Parathyroid adenoma (tissue), 2 donors: ENCODE measurements around the gene CEP112.

Experiments used
- H2AFZ ChIP-seq: fragments of 300-600 bp; sonication (generic); one replicate; pipeline ENCODE4 v1.7.0; 2017; ENCODE audit warnings: antibody characterized with exemption, mild to moderate bottlenecking
- H3K27ac ChIP-seq: fragments of 300-600 bp; sonication (generic); one replicate; pipeline ENCODE4 v1.7.0; 2017
- H3K27me3 ChIP-seq: fragments of 300-600 bp; sonication (generic); one replicate; pipeline ENCODE4 v1.7.0; 2017; ENCODE audit warnings: low read length; ENCODE audit not compliant: control insufficient read depth, insufficient read depth
- H3K36me3 ChIP-seq: fragments of 300-600 bp; sonication (generic); one replicate; pipeline ENCODE4 v1.7.0; 2017; ENCODE audit warnings: low read length; ENCODE audit not compliant: control insufficient read depth, insufficient read depth
- H3K4me1 ChIP-seq: fragments of 300-600 bp; sonication (generic); one replicate; pipeline ENCODE4 v1.7.0; 2017; ENCODE audit warnings: control low read depth
- H3K4me2 ChIP-seq: fragments of 300-600 bp; sonication (generic); one replicate; pipeline ENCODE4 v1.7.0; 2017; ENCODE audit warnings: low read length
- H3K4me3 ChIP-seq: fragments of 300-600 bp; sonication (generic); one replicate; pipeline ENCODE4 v1.7.0; 2017; ENCODE audit warnings: low read depth, low read length
- H3K79me2 ChIP-seq: fragments of 300-600 bp; sonication (generic); one replicate; pipeline ENCODE4 v1.7.0; 2017; ENCODE audit warnings: control low read depth
- H3K9ac ChIP-seq: fragments of 300-600 bp; sonication (generic); one replicate; pipeline ENCODE4 v1.7.0; 2017; ENCODE audit warnings: mild to moderate bottlenecking
- H3K9me3 ChIP-seq: fragments of 300-600 bp; sonication (generic); one replicate; pipeline ENCODE4 v1.7.0; 2017; ENCODE audit warnings: low read length; ENCODE audit not compliant: control insufficient read depth
- TF ChIP-seq, protein P1 (sequence below): fragments of 300-600 bp; sonication (generic); IDR thresholded peaks from one replicate; pipeline ENCODE4 v1.7.0; 2017; ENCODE audit warnings: antibody characterized with exemption, mild to moderate bottlenecking
- donor health status: primary hyperparathyroidism.

Gene CEP112

DNA sequence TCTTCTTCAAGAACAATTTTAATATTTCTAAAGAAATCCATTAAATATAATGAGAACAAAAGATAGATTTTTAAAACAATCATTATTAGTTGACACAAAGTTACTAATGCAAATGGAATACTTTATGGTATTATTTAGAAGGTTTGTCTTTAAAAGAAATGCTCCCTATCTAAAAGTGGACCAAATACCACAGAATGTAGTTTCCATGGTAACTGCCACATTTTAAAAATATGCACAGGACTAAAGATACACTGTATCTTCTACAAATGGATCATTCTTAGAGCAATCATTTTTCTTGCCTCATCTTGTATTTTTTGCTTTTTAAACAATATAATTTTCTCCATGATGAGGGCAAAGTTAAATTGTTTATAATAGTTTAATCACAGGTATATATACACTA, 296.0 kb downstream of the CEP112 start:
- H2AFZ ChIP-seq, result no peak overlapping the region
- no peaks in the 10 kb centered on the region for H3K9me3 ChIP-seq
- no peak overlapping the region for H3K9ac ChIP-seq
- TF ChIP-seq, protein P1, sequence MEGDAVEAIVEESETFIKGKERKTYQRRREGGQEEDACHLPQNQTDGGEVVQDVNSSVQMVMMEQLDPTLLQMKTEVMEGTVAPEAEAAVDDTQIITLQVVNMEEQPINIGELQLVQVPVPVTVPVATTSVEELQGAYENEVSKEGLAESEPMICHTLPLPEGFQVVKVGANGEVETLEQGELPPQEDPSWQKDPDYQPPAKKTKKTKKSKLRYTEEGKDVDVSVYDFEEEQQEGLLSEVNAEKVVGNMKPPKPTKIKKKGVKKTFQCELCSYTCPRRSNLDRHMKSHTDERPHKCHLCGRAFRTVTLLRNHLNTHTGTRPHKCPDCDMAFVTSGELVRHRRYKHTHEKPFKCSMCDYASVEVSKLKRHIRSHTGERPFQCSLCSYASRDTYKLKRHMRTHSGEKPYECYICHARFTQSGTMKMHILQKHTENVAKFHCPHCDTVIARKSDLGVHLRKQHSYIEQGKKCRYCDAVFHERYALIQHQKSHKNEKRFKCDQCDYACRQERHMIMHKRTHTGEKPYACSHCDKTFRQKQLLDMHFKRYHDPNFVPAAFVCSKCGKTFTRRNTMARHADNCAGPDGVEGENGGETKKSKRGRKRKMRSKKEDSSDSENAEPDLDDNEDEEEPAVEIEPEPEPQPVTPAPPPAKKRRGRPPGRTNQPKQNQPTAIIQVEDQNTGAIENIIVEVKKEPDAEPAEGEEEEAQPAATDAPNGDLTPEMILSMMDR, result no peak
- no peaks in the 10 kb centered on the region for H3K79me2 ChIP-seq
- no peak overlapping the region for H3K4me2 ChIP-seq
- no peak overlapping the region for H3K27ac ChIP-seq
- no peaks in the 10 kb centered on the region for H3K27me3 ChIP-seq
- H3K4me1 ChIP-seq, result no peaks in the 10 kb centered on the region
- no peak overlapping the region for H3K4me3 ChIP-seq
- H3K36me3 ChIP-seq, result no peaks in the 10 kb centered on the region

DNA sequence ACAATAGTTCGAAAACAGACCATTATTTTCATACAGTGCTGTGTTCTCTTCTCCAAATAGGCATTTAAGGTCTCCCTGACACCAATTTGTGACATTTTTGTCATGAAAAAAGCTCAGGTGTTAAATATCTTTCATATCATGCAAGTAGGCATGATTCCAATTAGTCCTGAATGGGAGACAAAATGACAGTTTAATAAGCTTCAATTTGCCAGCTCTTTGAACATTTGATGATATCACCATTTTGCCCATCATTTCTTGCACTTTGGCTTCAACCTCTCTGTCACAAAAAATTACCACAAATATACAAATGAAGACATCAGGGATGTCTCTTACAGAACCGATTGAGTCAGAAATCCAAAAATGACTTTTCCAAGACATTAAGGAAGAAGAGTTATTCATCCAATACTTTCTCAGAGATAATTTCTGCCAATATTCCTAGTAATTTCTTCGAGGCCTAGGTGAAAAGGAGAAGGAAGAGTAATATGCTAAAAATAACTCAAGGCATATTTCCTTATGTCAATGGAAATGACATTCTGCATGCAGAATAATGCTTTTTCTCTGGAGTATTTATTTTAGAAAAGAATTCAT, 298.1 kb downstream of the CEP112 start:
- no peak overlapping the region for H3K9ac ChIP-seq
- H2AFZ ChIP-seq, result no peak overlapping the region
- no peak overlapping the region for H3K4me3 ChIP-seq
- no peak overlapping the region for H3K4me2 ChIP-seq
- H3K27ac ChIP-seq, result no peak overlapping the region
- no peaks in the 10 kb centered on the region for H3K4me1 ChIP-seq
- H3K79me2 ChIP-seq, result no peaks in the 10 kb centered on the region
- no peaks in the 10 kb centered on the region for H3K27me3 ChIP-seq
- H3K9me3 ChIP-seq, result no peaks in the 10 kb centered on the region
- TF ChIP-seq, protein P1, result no peak
- no peaks in the 10 kb centered on the region for H3K36me3 ChIP-seq

DNA sequence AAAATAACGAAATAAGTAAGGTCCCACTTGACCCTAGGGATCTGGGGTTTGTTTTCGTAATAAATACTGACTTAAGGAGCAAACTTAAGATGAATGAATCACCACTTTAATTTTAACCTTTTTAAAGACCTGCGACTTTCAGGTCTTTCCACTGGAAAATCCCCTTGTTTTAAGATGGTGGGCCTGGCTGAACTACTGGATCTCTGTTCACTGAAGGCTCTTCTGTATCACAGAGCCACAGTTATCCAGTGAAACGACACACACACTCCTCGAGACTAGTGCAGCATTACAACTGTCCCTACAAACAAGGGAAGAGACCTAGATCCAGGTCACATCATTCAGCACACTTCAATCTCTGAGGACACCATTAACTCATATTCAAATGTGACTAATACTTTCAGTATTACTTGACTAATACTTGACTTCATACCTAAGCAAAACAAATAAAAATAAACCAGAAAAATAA, 299.0 kb downstream of the CEP112 start:
- Histone ChIP-seq H3K27me3 (no peaks in the 10 kb centered on the region), H3K9me3 (no peaks in the 10 kb centered on the region), H3K4me3 (no peak overlapping the region), H3K27ac (no peak overlapping the region), H3K4me1 (no peaks in the 10 kb centered on the region), H3K79me2 (no peaks in the 10 kb centered on the region), H3K9ac (no peak overlapping the region), H3K36me3 (no peaks in the 10 kb centered on the region), H3K4me2 (no peak overlapping the region), H2AFZ (no peak overlapping the region)
- TF ChIP-seq, protein P1, result no peak

DNA sequence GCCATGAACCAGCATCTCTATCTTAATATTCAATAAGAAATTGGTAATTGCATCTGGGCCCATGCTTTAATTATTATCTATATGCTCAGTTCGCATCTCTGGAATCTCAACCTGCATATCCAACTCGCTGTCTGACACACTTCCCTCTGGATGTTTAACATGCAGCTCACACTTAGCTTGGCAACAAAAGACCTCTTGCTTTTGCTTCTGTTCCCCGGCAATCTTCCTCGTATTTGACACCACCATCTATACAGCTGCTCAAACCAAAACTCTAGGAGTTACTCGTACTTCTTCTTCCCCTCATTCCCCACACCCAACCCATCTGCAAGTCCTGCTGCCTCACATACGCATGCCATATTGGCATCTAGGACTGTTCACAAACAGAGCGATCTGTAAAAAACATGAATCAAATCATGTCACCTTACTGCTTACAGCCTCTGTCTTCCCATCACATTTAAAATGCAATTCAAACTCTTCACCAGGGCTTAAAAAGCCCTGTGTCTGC, 300.6 kb downstream of the CEP112 start:
- Histone ChIP-seq H3K4me3 (no peak overlapping the region), H3K27me3 (no peaks in the 10 kb centered on the region), H3K27ac (no peak overlapping the region), H2AFZ (no peak overlapping the region), H3K4me1 (no peaks in the 10 kb centered on the region), H3K9ac (no peak overlapping the region), H3K9me3 (no peaks in the 10 kb centered on the region), H3K36me3 (no peaks in the 10 kb centered on the region), H3K4me2 (no peak overlapping the region), H3K79me2 (no peaks in the 10 kb centered on the region)
- TF ChIP-seq, protein P1, result no peak

DNA sequence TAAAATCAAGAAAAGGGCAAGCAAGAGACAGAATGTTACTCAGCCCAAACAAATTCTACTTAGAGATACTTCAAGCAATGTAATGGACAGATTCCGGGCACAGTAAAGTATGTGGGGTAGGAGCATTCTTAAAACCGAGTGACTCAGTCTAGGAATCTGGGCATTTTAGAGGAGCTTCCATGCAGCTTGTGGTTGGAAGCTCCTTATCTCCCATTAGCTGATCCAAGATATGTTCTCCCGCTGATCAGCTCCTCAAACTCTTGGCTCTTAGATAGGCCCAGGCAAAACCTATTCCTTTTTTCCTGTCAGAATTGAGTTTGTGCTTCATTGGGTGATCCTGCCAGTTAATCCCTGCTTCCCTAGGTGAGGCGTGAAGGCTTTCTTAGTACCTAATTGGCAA, 303.3 kb downstream of the CEP112 start:
- Histone ChIP-seq H3K4me1 (no peaks in the 10 kb centered on the region), H3K27ac (no peak overlapping the region), H3K9ac (no peak overlapping the region), H3K4me3 (no peak overlapping the region), H3K27me3 (no peaks in the 10 kb centered on the region), H3K79me2 (no peaks in the 10 kb centered on the region), H3K4me2 (no peak overlapping the region), H3K36me3 (no peaks in the 10 kb centered on the region), H3K9me3 (no peaks in the 10 kb centered on the region), H2AFZ (no peak overlapping the region)
- TF ChIP-seq, protein P1, result no peak
